Activated naive CD8-positive, alpha-beta T cell treated with anti-CD3 and anti-CD28 coated beads, Interleukin-2, amount 10 ng/mL, durations not matched to agents 7 days and 5 days (primary cell): Measurements from ENCODE around the gene EML6. TPM values are rescaled to one million over a fixed set of nuclear protein-coding genes. Genes with fewer than 3 reads are reported as not detected.

ENCODE experiments used
- ATAC-seq: fragments of 150-1000 bp; cut with Tn5 transposase; one replicate; pipeline ENCODE4 v1.10.0; 2021; ENCODE audit warnings: low read depth, moderate library complexity
- POLR2A ChIA-PET: fragments of 350-600 bp; sonication (Branson Sonifier 250); formaldehyde crosslinking; loops from one replicate; lab custom pipeline; 2021; ENCODE audit warnings: antibody characterized with exemption; lab: Charles Lee
- DNase-seq: peaks from one replicate; pipeline ENCODE4 v3.0.0; 2021
- H3K27ac Mint-ChIP-seq: one replicate; pipeline ENCODE4 v1.8.0; 2022; ENCODE audit warnings: mild to moderate bottlenecking, mixed read lengths
- H3K27me3 Mint-ChIP-seq: one replicate; pipeline ENCODE4 v1.8.0; 2022; ENCODE audit warnings: mild to moderate bottlenecking, moderate library complexity, mixed read lengths
- H3K36me3 Mint-ChIP-seq: one replicate; pipeline ENCODE4 v1.8.0; 2021; ENCODE audit warnings: mild to moderate bottlenecking, mixed read lengths
- H3K4me1 Mint-ChIP-seq: one replicate; pipeline ENCODE4 v1.8.0; 2021; ENCODE audit warnings: mixed read lengths
- H3K4me3 Mint-ChIP-seq: one replicate; pipeline ENCODE4 v1.8.0; 2022; ENCODE audit warnings: mild to moderate bottlenecking, moderate library complexity, mixed read lengths
- H3K9me3 Mint-ChIP-seq: one replicate; pipeline ENCODE4 v1.8.0; 2021; ENCODE audit warnings: mixed read lengths
- total RNA-seq, 2 experiments: library from RNA; stranded (reverse); gene quantifications; one replicate each; pipeline ENCODE4 v1.2.3, GENCODE V29; 2021

Gene EML6
- total RNA-seq, result 1 to 10 TPM; 2.1 to 2.4 TPM

DNA sequence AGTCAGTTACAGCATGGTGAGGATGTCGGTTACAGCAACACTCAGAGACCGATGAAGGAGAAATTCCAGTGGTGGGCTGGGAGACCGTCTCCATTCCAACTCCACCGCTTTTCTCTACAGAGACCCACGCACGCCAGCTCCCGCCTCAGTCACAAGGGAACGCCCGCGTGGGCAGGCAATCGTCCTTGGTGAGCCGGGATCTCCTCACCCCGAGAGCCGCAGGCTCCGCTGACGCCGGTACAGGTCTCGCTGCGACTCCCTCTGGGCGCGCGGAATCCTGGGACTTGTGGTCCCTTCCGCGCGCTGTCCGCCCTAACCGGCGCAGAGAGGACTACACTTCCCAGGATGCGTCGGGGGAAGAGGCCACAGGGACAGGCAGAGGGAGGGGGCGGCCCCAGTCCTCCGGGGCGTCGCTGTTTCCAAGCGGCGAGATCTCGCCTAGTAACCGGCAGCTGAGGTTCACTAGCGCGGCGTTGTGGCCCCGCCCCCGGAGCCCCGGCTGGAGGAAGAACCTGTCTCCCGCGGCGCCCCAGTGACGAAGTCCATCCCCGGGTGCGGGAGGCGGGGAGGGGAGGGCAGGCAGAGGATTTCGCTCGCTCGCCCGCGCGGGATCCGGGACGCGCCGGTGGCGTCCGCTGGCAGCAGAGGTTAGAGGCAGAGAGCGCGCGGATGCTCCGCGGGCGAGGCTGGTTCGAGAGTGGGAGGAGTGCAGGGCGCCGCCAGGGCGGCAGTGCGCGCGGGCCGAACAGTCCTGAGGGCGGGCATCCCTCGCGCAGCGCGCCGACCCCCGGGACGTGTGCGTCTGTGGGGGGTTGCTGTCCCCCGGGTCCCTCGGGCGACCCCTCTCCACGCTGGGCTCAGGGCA, at the start of gene EML6:
TSS of gene EML6 (plus strand) at position 532 of the 865 bp plus-strand sequence. CDS start 1,400 bp downstream, outside the sequence.
- Mint-ChIP-seq H3K27me3 (peaks cover 45% of the 10 kb centered on the region), H3K36me3 (no peaks in the 10 kb centered on the region), H3K4me3 (peak within 1 kb of the TSS; percentile 92), H3K4me1 (peaks cover 11% of the 10 kb centered on the region), H3K9me3 (no peaks in the 10 kb centered on the region), H3K27ac (peak within 1 kb of the TSS; percentile 40)
- POLR2A ChIA-PET, result interaction anchor here (0.8 to 1.2 kb wide), 3 partner anchors 18 to 327 kb away, joined by 3 read pairs; partner anchors contain the start of gene RTN4
- peak; percentile 97 for DNase-seq
- peak; percentile 95 for ATAC-seq

DNA sequence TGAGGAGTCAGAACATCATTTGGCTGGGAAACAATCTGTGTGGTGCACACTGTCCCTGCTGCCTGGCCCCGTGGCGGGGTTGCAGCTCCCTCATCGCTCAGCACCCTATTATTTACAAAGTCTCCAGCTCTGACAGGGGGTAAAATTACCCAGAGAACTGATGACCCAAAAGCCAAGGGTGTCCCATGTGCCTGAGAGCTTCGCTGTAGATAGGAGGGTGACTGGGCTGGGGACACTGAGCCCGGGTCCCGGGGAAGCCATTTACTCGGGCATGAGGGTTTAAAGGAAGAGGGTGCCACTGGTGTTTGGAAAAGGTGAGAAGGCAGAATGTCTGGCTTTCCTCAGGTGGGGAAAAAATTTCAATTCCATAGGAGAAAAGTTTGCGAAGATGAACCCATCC, 48.2 kb upstream of the EML6 start:
- H3K9me3 Mint-ChIP-seq, result no peaks in the 10 kb centered on the region
- H3K36me3 Mint-ChIP-seq, result peaks cover 8% of the 10 kb centered on the region
- POLR2A ChIA-PET, result no interaction called here
- peaks cover 27% of the 10 kb centered on the region for H3K27me3 Mint-ChIP-seq
- H3K4me1 Mint-ChIP-seq, result peaks cover 26% of the 10 kb centered on the region
- no peak overlapping the region for H3K4me3 Mint-ChIP-seq
- no peak overlapping the region for H3K27ac Mint-ChIP-seq
- DNase-seq, result no peak
- ATAC-seq, result no peak

DNA sequence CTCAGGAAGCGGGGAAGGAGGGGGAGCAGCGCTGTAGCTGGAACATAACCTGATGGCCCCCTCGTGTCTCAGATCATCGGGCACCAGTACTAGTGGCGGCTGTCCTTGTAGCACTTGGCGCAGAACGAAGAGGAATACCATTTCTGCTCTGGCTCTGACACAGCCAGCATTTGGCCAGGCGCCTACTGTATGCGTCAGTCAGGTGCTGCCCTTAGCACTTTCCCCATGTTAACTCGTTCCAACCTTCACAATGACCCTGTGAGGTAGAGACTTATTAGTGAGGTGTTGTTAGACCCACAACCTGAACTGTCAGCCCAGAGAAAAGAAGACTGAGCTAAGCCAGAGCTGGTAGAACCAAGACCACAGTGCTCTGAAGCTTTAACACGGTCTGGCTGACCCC, 47.7 kb upstream of the EML6 start:
- Mint-ChIP-seq H3K4me1 (peaks cover 31% of the 10 kb centered on the region), H3K27ac (no peak overlapping the region), H3K36me3 (peaks cover 6% of the 10 kb centered on the region), H3K27me3 (peaks cover 28% of the 10 kb centered on the region), H3K4me3 (no peak overlapping the region), H3K9me3 (no peaks in the 10 kb centered on the region)
- no peak for ATAC-seq
- no peak for DNase-seq
- POLR2A ChIA-PET, result no interaction called here

DNA sequence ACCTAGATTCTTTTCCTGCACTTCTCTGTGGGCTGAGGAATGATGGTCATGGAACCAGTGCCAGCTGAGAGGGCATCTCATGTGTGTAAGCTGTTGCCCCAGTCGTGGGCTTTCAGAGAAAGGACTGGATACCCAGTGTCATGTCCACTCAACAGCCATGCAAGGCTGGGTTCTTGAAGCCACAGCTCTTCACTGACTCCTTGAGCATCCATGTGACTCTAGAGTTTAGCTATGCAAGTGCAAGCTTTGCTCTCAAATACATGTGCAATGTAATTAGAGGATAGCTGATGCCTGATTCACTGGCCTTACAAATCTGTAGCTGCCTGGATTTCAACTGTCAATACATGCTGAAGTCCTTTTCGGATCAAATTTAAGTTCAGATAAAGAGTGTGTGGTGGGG, 46.8 kb upstream of the EML6 start:
- no peak for ATAC-seq
- Mint-ChIP-seq H3K27me3 (peaks cover 28% of the 10 kb centered on the region), H3K27ac (peak overlapping the region; percentile 19), H3K4me3 (no peak overlapping the region), H3K36me3 (peaks cover 1% of the 10 kb centered on the region), H3K4me1 (peaks cover 40% of the 10 kb centered on the region), H3K9me3 (no peaks in the 10 kb centered on the region)
- POLR2A ChIA-PET, result no interaction called here
- no peak for DNase-seq

DNA sequence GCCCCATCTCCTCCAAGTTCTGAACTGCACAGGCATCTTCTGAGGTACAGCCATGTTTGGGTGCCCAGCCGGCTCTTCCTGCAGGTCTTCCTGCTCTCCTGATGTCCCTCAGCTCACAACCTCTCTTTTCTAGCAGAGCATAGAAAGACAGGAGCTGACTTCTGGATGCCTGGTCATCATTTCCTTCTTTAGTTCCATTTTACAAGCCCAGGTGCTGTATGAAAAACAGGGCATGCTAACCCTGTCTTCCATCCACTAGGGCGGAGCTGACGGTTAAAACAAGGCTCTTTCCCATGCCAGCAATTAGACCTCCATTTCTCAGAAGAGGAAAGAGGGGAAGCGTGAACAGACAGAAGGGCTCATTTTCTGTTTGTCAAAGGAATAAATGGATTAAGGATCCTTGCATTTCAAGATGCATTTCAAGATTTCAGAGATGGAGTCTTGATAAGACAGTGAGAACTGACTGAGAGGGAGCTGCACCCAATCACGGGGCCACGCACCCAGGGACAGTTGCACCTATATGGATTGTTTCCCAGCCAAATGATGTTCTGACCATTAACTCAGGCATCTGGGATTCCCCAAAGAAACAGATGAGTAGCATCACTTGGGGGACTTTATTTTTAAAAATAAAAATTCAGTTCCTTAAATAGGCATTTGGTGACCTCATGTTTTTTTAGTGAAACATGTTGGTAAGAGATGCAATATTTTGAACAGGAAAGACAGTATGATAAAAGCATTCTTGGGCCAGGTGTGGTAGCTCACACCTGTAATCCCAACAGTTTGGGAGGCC, 45.8 kb upstream of the EML6 start:
- POLR2A ChIA-PET, result no interaction called here
- no peaks in the 10 kb centered on the region for H3K9me3 Mint-ChIP-seq
- H3K36me3 Mint-ChIP-seq, result peaks cover 1% of the 10 kb centered on the region
- H3K27me3 Mint-ChIP-seq, result peaks cover 28% of the 10 kb centered on the region
- H3K4me1 Mint-ChIP-seq, result peaks cover 42% of the 10 kb centered on the region
- no peak overlapping the region for H3K27ac Mint-ChIP-seq
- no peak overlapping the region for H3K4me3 Mint-ChIP-seq
- ATAC-seq, result no peak
- no peak for DNase-seq

DNA sequence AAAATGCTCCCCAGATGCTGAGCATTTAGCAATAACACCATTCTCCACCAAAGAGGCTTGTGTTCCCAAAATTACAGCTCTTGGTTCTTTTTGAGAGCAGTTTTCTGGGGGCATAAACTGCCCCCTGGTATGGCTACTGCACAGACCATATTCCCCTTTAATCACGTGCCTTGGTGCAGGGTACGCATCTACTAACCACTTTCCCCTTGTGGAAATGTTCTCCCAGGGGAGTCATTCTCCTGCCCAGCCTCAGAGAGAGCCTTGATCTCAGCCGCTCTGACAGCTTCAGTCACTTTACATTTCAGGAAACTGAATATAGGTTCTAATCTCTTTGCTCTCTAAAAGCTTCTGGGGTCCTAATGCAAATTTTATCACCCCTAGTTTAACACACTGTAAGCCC, 44.7 kb upstream of the EML6 start:
- peaks cover 28% of the 10 kb centered on the region for H3K27me3 Mint-ChIP-seq
- H3K4me3 Mint-ChIP-seq, result no peak overlapping the region

DNA sequence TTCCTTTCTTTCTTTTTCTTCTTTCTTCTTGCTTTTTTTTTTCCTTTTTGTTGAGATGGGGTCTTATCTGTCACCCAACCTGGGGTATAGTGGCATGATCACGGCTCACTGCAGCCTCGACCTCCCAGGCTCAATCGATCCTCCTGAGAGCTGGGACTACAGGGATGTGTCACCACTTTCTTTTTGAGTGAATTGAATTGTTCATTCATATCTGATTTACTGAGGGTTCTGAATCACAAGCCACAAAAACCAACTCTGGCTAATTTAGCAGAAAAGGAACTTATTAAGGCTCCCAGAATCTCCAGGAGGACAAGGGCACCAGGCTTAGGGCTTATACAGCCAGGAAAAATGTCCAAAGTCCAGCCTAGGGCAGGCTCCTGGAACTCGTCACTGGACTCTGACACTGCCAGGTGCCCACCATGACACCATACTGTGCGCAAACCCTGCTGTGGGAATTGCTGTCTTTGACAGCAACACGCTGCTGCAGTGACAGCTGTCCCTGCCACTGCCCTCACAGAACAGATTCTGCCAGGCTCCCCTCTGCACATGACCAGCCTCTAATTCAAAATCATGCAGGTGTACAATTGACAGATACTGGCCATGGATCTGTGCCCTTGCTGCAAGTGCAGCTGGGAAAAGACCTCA, 42.9 kb upstream of the EML6 start:
- DNase-seq (peak; percentile 51), ATAC-seq (peak; percentile 76)
- peaks cover 33% of the 10 kb centered on the region for H3K4me1 Mint-ChIP-seq
- H3K27ac Mint-ChIP-seq, result peak overlapping the region; percentile 37
- POLR2A ChIA-PET, result interaction anchor here (0.6 to 1.0 kb wide), 5 partner anchors 15 to 913 kb away, joined by 3 to 6 read pairs (median 3); partner anchors contain the start of gene CHAC2
- no peaks in the 10 kb centered on the region for H3K36me3 Mint-ChIP-seq
- H3K9me3 Mint-ChIP-seq, result no peaks in the 10 kb centered on the region
- H3K4me3 Mint-ChIP-seq, result peak overlapping the region; percentile 82
- H3K27me3 Mint-ChIP-seq, result peaks cover 30% of the 10 kb centered on the region

More for the DNA sequence above, 44.7 kb upstream of the EML6 start:
- no peak for DNase-seq
- ATAC-seq, result no peak
- POLR2A ChIA-PET, result interaction anchor here (1.1 kb wide), 1 partner anchor 29 kb away, joined by 3 read pairs; no protein-coding TSS in a partner anchor
- H3K27ac Mint-ChIP-seq, result no peak overlapping the region
- H3K9me3 Mint-ChIP-seq, result no peaks in the 10 kb centered on the region
- H3K4me1 Mint-ChIP-seq, result peaks cover 35% of the 10 kb centered on the region
- no peaks in the 10 kb centered on the region for H3K36me3 Mint-ChIP-seq

DNA sequence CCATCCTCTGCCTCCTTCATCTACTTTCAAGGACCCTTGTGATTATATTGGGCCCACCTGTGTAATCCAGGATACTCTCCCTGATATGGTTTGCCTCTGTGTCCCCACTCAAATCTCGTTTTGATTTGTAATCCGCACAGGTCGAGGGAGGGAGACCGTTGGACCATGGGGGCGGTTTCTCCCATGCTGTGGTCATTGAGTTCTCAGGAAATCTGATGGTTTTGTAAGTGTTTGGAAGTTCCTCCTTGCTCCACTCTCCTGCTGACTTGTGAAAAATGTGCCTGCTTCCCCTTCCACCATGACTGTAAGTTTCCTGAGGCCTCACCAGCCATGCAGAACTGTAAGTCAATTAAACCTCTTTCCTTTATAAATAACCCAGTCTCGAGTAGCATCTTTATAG, 42.0 kb upstream of the EML6 start:
- POLR2A ChIA-PET, result no interaction called here
- Mint-ChIP-seq H3K27me3 (peaks cover 33% of the 10 kb centered on the region), H3K4me3 (peak overlapping the region; percentile 82), H3K36me3 (no peaks in the 10 kb centered on the region), H3K27ac (peak overlapping the region; percentile 34), H3K4me1 (peaks cover 33% of the 10 kb centered on the region), H3K9me3 (no peaks in the 10 kb centered on the region)
- DNase-seq (no peak), ATAC-seq (no peak)

DNA sequence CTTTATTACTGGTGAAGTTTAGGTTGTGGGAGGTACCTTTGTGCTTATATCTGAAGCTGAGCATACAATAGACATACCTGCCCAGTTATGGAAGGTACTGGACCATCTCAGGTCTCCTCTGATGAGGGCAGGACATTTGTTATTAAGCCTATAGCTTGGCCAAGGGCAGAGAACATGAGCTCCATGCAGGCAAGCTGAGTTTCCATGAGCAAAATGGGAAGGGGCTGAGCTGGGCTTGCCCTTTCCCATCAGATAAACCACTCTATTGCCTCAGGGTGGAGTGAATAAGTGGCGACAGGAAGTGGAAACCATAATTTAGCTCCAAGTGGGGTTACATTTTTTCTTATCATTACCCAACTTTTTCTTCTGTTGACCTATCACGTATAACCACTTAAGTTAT, 39.9 kb upstream of the EML6 start:
- no peak for DNase-seq
- H3K4me3 Mint-ChIP-seq, result no peak overlapping the region
- POLR2A ChIA-PET, result interaction anchor here (0.6 kb wide), 1 partner anchor 655 kb away, joined by 3 read pairs; no protein-coding TSS in a partner anchor
- H3K4me1 Mint-ChIP-seq, result peaks cover 34% of the 10 kb centered on the region
- no peaks in the 10 kb centered on the region for H3K9me3 Mint-ChIP-seq
- H3K27me3 Mint-ChIP-seq, result peaks cover 27% of the 10 kb centered on the region
- no peak overlapping the region for H3K27ac Mint-ChIP-seq
- no peak for ATAC-seq
- no peaks in the 10 kb centered on the region for H3K36me3 Mint-ChIP-seq

DNA sequence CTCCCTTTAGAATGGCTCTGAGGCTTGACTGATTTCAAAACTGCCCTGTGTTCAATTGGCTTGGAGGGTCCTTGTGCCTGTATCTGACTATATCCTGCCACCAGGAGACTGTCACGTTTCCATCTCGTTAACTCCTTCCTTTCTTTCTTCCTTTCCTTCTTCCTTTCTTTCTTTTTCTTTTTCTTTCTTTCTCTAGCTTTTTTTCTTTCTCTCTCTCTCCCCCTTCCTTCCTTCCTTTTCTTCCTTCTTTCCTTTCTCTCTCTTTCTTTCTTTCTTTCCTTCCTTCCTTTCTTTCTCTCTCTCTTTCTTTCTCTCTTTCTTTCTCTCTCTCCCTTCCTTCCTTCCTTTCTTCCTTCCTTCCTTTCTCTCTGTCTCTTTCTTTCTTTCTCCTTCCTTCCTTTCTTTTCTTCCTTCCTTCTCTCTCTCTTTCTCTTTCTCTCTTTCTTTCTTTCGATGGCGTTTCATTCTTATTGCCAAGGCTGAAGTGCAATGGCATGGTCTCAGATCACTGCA, 38.1 kb upstream of the EML6 start:
- Mint-ChIP-seq H3K36me3 (no peaks in the 10 kb centered on the region), H3K4me1 (peaks cover 32% of the 10 kb centered on the region)

DNA sequence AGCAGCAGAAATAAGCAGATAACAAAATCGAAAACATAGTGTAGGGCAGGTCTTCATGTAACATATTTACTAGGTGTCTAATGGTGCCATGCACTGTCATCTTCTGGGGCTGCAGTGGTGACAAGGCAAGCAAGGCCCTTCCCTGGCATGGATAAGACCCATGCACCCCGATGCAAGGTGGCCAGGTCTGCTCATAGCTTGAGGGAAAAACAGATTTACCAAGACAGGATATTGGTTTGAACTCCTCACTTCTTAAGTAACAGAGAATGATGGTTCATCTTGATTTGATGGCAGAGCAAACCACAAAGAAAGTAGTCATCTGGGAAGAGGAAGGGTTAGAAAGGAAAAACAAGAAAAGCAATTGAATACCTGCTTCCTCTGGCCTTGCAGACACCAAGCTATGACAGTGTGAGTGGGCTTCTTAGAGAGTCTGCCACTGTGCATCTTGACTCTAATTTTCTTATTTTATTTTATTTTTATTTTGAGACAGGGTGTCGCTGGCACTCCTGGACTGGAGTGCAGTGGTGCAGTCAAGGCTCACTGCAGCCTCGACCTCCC, 35.8 kb upstream of the EML6 start:
- Mint-ChIP-seq H3K4me1 (peaks cover 15% of the 10 kb centered on the region), H3K36me3 (no peaks in the 10 kb centered on the region), H3K4me3 (no peak overlapping the region), H3K9me3 (peaks cover 1% of the 10 kb centered on the region), H3K27ac (no peak overlapping the region), H3K27me3 (peaks cover 30% of the 10 kb centered on the region)
- ATAC-seq, result peak; percentile 22
- POLR2A ChIA-PET, result no interaction called here
- DNase-seq, result no peak

More for the DNA sequence above, 38.1 kb upstream of the EML6 start:
- Mint-ChIP-seq H3K9me3 (peaks cover 1% of the 10 kb centered on the region), H3K4me3 (no peak overlapping the region), H3K27ac (no peak overlapping the region), H3K27me3 (peaks cover 30% of the 10 kb centered on the region)
- no peak for DNase-seq
- POLR2A ChIA-PET, result no interaction called here
- no peak for ATAC-seq

DNA sequence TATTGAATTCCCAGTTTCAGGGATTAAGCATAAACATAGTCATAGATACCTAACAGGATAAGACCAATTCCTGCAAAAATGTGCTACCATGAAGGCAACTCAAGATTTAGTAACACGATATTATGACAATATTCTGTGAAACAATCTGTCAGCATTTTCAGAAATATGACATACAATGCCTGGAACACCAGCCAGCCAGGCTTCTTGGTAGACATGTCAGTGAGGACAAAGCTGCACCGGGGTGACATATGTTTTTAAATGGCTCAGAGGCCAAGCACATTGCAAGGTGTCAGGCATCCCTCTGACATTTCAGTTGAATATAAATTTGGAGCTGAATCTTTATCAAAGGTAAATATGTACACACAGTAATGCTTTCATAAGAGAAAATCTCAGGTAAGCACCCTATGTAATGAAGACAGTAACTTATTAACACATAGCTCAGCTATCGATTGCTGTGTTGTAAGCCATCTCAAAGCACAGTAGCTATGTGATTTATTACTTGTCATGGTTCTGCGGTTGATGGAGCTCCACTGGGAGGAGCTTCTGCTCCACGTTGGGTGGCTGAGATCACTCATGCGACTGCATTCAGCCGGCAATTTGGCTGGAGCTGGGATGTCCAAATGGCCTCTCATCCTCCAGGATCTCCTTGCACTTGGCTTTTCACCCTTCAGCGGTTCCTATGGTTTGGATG, 31.9 kb upstream of the EML6 start:
- DNase-seq, result no peak
- H3K27ac Mint-ChIP-seq, result no peak overlapping the region
- ATAC-seq, result no peak
- H3K36me3 Mint-ChIP-seq, result no peaks in the 10 kb centered on the region
- H3K4me3 Mint-ChIP-seq, result no peak overlapping the region
- H3K9me3 Mint-ChIP-seq, result peaks cover 1% of the 10 kb centered on the region
- peaks cover 17% of the 10 kb centered on the region for H3K27me3 Mint-ChIP-seq
- POLR2A ChIA-PET, result interaction anchor here (0.6 kb wide), 1 partner anchor 167 kb away, joined by 3 read pairs; no protein-coding TSS in a partner anchor
- H3K4me1 Mint-ChIP-seq, result peaks cover 13% of the 10 kb centered on the region
